K562 (cell line): ENCODE data around the gene SLC27A6. TPM values are rescaled to one million over a fixed set of nuclear protein-coding genes. Genes with fewer than 3 reads are reported as not detected.

Source experiments
- ZNF124 ChIP-seq: sonication (generic); formaldehyde crosslinking; IDR thresholded peaks from 2 replicates; pipeline ENCODE4 v1.8.1; 2022; ENCODE audit warnings: missing genetic modification reagents
- ZNF583 ChIP-seq: fragments of 250-450 bp; sonication (Bioruptor Pico); IDR thresholded peaks from 2 replicates; pipeline ENCODE4 v1.4.0; 2020
- polyA plus RNA-seq, 8 experiments: library from polyadenylated mRNA; depleted of rRNA in 4 of 8; stranded (reverse) in 5 of 8; unstranded in 3 of 8; fragments of >200 nt; fragmentation: Nextera tagmentation in 2 of 8; fragmentation: Illumina TruSeq in 1 of 8; extraction: Ambion mirVana in 2 of 8; extraction: Trizol in 1 of 8; gene quantifications; 2 replicates each; pipeline versions ENCODE4 v1.2.1 to v1.2.3, GENCODE V29; 2011 to 2014; ENCODE audit warnings: inconsistent platforms in 1 of 8, missing spikeins in 1 of 8
- total RNA-seq, 7 experiments: library from RNA; depleted of rRNA in 6 of 7; stranded (reverse); fragments of >200 nt in 6 of 7; fragmentation: Illumina TruSeq in 2 of 7; extraction: Trizol in 2 of 7; gene quantifications; 2 replicates each; pipeline versions ENCODE4 v1.2.1 to v1.2.3, GENCODE V29; 2011 to 2021; ENCODE audit warnings: low replicate concordance in 1 of 7
- TF ChIP-seq, protein P1 (sequence below): sonication (generic); formaldehyde crosslinking; IDR thresholded peaks from 2 replicates; pipeline ENCODE4 v1.8.0; 2023; ENCODE audit warnings: missing genetic modification reagents, mild to moderate bottlenecking, borderline replicate concordance
- TF ChIP-seq, protein P2 (sequence below), 2 experiments: fragments of 450-650 bp; formaldehyde crosslinking in 1 of 2; IDR thresholded peaks; 2 replicates each; pipeline versions ENCODE4 v1.4.0 to v1.6.1; 2014 to 2020; ENCODE audit warnings: mild to moderate bottlenecking in 2 of 2, borderline replicate concordance in 1 of 2, low read depth in 1 of 2

SLC27A6 gene
- total and polyA plus RNA-seq, 9 of the 15 experiments (the other 6 are each of a cell fraction or from before 2014, with no cell fraction given): 0.56 to 1.9 (median 1.2) TPM

DNA sequence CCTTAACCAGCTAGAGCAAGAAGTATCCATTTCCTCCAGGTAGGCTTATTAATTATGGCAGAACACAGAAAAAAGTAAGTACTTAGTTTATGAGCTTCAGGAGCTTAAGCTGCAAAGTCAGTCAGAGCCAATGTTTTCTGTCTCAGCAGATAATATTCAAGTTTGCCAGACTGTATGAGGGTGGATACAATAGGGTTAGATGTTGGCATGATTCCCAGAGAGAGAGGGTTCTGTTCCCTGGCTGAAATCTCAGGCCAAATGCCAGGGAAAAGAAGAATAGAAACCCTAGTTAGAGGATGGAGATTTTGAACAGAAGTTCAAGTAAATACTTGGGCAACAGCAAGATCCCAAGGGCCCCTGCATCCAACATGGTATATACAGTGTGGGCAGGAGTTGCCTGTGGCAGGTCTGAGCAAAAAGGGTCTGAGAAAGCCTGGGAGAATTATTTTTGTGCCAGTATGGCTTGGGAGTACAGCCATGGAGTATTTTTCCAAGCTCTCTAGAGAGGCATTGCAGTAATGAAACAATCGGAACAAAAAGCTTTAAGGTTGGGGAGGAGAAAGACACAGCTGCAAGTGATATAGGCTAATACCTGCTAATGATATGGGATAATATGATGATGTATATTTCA lies 98.3 kb downstream of the SLC27A6 start (continued):
- TF ChIP-seq, protein P1, sequence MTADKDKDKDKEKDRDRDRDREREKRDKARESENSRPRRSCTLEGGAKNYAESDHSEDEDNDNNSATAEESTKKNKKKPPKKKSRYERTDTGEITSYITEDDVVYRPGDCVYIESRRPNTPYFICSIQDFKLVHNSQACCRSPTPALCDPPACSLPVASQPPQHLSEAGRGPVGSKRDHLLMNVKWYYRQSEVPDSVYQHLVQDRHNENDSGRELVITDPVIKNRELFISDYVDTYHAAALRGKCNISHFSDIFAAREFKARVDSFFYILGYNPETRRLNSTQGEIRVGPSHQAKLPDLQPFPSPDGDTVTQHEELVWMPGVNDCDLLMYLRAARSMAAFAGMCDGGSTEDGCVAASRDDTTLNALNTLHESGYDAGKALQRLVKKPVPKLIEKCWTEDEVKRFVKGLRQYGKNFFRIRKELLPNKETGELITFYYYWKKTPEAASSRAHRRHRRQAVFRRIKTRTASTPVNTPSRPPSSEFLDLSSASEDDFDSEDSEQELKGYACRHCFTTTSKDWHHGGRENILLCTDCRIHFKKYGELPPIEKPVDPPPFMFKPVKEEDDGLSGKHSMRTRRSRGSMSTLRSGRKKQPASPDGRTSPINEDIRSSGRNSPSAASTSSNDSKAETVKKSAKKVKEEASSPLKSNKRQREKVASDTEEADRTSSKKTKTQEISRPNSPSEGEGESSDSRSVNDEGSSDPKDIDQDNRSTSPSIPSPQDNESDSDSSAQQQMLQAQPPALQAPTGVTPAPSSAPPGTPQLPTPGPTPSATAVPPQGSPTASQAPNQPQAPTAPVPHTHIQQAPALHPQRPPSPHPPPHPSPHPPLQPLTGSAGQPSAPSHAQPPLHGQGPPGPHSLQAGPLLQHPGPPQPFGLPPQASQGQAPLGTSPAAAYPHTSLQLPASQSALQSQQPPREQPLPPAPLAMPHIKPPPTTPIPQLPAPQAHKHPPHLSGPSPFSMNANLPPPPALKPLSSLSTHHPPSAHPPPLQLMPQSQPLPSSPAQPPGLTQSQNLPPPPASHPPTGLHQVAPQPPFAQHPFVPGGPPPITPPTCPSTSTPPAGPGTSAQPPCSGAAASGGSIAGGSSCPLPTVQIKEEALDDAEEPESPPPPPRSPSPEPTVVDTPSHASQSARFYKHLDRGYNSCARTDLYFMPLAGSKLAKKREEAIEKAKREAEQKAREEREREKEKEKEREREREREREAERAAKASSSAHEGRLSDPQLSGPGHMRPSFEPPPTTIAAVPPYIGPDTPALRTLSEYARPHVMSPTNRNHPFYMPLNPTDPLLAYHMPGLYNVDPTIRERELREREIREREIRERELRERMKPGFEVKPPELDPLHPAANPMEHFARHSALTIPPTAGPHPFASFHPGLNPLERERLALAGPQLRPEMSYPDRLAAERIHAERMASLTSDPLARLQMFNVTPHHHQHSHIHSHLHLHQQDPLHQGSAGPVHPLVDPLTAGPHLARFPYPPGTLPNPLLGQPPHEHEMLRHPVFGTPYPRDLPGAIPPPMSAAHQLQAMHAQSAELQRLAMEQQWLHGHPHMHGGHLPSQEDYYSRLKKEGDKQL (CRISPR knock-in tag): no peak
- TF ChIP-seq, protein P2, sequence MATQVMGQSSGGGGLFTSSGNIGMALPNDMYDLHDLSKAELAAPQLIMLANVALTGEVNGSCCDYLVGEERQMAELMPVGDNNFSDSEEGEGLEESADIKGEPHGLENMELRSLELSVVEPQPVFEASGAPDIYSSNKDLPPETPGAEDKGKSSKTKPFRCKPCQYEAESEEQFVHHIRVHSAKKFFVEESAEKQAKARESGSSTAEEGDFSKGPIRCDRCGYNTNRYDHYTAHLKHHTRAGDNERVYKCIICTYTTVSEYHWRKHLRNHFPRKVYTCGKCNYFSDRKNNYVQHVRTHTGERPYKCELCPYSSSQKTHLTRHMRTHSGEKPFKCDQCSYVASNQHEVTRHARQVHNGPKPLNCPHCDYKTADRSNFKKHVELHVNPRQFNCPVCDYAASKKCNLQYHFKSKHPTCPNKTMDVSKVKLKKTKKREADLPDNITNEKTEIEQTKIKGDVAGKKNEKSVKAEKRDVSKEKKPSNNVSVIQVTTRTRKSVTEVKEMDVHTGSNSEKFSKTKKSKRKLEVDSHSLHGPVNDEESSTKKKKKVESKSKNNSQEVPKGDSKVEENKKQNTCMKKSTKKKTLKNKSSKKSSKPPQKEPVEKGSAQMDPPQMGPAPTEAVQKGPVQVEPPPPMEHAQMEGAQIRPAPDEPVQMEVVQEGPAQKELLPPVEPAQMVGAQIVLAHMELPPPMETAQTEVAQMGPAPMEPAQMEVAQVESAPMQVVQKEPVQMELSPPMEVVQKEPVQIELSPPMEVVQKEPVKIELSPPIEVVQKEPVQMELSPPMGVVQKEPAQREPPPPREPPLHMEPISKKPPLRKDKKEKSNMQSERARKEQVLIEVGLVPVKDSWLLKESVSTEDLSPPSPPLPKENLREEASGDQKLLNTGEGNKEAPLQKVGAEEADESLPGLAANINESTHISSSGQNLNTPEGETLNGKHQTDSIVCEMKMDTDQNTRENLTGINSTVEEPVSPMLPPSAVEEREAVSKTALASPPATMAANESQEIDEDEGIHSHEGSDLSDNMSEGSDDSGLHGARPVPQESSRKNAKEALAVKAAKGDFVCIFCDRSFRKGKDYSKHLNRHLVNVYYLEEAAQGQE (IDR thresholded peaks at IDR 0.05; ENCODE audit: borderline replicate concordance): no peak
- TF ChIP-seq, protein P2 (CRISPR knock-in tag; IDR thresholded peaks at IDR 0.05; ENCODE audit: low read depth): no peak
- TF ChIP-seq ZNF583 (CRISPR knock-in tag): no peak
- TF ChIP-seq ZNF124: no peak
